Mucosa of descending colon (tissue), 3 donors: Measurements from ENCODE around the gene CCN5. TPM values are rescaled to one million over a fixed set of nuclear protein-coding genes. Genes with fewer than 3 reads are reported as not detected.

ENCODE experiments used
- ATAC-seq: fragments of 200-7000 bp; cut with Tn5 transposase; one replicate; pipeline ENCODE4 v1.9.1; 2020; ENCODE audit warnings: mild to moderate bottlenecking, moderate library complexity
- DNase-seq, 3 donors: peaks; one replicate each; pipeline ENCODE4 v3.0.0-alpha.2; 2020
- H3K36me3 ChIP-seq: fragments of 200-600 bp; one replicate; pipeline ENCODE4 v1.8.0; 2021; ENCODE audit warnings: low read depth, mild to moderate bottlenecking
- H3K4me1 ChIP-seq: fragments of 200-600 bp; one replicate; pipeline ENCODE4 v1.8.0; 2021; ENCODE audit warnings: low read depth, mild to moderate bottlenecking
- H3K4me3 ChIP-seq: fragments of 200-600 bp; one replicate; pipeline ENCODE4 v1.8.0; 2021; ENCODE audit warnings: mild to moderate bottlenecking
- H3K9me3 ChIP-seq: fragments of 200-600 bp; one replicate; pipeline ENCODE4 v1.8.0; 2021; ENCODE audit warnings: mild to moderate bottlenecking
- intact Hi-C, 2 donors: fragments of 100-400 bp; cut with DNase I in 1 of 2; cut with micrococcal nuclease in 1 of 2; formaldehyde crosslinking; loops; one replicate each; pipeline versions ENCODE4 v1.11.0 to v1.11.1; 2022; cut with DNase I, micrococcal nuclease
- total RNA-seq, 3 donors: library from RNA; stranded (reverse); fragmentation: NEBNext Ultra II Directional in 2 of 3; extraction: Animal tissue kit (Norgen Biotek cat#: 25700) in 2 of 3; gene quantifications; one replicate each; pipeline versions ENCODE4 v1.2.1 to v1.2.4, GENCODE V29; 2021 to 2023
- TF ChIP-seq, protein P1 (sequence below): fragments of 200-600 bp; IDR thresholded peaks from one replicate; pipeline ENCODE4 v1.8.0; 2022; ENCODE audit warnings: antibody characterized with exemption, mild to moderate bottlenecking
- donor health status: DM: no; HTN: no; CAD: no; lungs with moderate emphysema.
- donor health status: DM: no; HTN: no; CAD: no.
- donor health status: DM: no; HTN: yes; CAD: no.

CCN5 gene
- total RNA-seq, 3 donors from 2014 or later = 1.7 to 6.3 (median 4.2) TPM

DNA sequence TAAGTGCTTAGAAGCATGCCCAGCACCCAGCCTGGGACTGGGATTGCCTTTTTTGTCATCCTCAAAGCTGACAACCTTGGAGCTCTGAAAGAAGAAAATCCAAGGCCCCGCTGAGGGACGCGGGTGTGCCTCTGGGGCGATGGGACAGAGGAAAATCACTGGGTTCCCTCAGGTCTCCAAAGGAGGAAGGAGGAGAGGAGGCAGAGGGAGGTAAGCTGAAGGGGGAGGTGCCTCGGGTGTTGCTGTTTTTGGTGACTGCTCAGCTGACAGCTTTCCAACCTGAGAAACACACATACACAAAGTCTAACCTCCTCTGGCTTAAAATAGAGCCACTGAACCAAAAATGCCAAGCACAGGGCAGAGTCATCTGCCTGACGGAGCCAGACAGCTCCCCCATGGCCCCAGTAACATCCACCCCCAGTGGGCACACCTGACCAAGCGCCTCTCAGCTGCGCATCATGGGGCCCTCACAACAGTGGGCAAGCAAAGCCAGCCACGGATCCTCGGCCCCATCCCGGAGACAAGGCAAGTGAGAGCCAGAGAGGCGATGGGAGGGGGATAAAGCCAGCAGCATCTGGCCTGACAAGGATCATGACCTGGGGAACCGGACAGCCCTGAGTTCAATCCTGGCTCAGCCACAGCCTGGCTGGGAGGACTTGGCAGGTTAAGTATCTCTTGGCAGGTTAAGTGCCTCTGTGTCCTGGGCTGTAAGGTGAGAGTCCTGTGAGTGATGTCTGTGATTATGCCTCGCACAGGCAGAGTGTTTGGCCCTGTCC is 27.3 kb downstream of the CCN5 start:
- H3K4me3 ChIP-seq = no peak overlapping the region
- intact Hi-C loops = no loop called here

DNA sequence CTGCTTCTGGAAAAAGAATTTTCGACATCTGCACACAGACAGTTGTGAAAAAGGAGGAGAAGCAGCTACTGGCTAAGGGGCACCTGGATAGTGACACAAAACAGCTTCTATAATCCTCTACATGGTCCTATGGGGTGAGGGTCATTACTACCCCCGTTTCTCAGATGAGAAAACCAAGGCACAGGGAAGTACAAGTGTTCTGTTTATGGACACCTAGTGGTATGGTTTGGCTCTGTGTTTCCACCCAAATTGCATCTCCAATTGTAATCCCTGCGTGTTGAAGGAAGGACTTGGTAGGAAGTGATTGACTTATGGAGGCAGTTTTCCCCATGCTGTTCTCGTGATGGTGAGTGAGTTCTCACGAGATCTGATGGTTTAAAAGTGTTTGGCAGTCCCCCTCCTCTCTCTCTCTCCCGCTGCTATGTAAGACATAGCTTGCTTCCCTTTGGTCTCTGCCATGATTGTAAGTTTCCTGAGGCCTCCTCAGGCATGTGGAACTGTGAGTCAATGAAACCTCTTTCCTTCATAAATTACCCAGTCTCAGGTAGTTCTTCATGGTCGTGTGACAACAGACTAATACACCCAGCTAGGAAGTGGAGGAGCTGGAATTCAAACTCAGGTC is 28.0 kb downstream of the CCN5 start:
- no peak for ATAC-seq
- Histone ChIP-seq H3K36me3 (no peaks in the 10 kb centered on the region), H3K4me3 (no peak overlapping the region), H3K9me3 (no peaks in the 10 kb centered on the region), H3K4me1 (peaks cover 8% of the 10 kb centered on the region)
- TF ChIP-seq, protein P1, sequence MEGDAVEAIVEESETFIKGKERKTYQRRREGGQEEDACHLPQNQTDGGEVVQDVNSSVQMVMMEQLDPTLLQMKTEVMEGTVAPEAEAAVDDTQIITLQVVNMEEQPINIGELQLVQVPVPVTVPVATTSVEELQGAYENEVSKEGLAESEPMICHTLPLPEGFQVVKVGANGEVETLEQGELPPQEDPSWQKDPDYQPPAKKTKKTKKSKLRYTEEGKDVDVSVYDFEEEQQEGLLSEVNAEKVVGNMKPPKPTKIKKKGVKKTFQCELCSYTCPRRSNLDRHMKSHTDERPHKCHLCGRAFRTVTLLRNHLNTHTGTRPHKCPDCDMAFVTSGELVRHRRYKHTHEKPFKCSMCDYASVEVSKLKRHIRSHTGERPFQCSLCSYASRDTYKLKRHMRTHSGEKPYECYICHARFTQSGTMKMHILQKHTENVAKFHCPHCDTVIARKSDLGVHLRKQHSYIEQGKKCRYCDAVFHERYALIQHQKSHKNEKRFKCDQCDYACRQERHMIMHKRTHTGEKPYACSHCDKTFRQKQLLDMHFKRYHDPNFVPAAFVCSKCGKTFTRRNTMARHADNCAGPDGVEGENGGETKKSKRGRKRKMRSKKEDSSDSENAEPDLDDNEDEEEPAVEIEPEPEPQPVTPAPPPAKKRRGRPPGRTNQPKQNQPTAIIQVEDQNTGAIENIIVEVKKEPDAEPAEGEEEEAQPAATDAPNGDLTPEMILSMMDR = no peak
- intact Hi-C loops = no loop called here
- no peak for DNase-seq

More for the DNA sequence above, 27.3 kb downstream of the CCN5 start:
- no peaks in the 10 kb centered on the region for H3K36me3 ChIP-seq
- TF ChIP-seq, protein P1 = no peak
- H3K9me3 ChIP-seq = no peaks in the 10 kb centered on the region
- H3K4me1 ChIP-seq = peaks cover 8% of the 10 kb centered on the region
- ATAC-seq (no peak), DNase-seq (no peak)

DNA sequence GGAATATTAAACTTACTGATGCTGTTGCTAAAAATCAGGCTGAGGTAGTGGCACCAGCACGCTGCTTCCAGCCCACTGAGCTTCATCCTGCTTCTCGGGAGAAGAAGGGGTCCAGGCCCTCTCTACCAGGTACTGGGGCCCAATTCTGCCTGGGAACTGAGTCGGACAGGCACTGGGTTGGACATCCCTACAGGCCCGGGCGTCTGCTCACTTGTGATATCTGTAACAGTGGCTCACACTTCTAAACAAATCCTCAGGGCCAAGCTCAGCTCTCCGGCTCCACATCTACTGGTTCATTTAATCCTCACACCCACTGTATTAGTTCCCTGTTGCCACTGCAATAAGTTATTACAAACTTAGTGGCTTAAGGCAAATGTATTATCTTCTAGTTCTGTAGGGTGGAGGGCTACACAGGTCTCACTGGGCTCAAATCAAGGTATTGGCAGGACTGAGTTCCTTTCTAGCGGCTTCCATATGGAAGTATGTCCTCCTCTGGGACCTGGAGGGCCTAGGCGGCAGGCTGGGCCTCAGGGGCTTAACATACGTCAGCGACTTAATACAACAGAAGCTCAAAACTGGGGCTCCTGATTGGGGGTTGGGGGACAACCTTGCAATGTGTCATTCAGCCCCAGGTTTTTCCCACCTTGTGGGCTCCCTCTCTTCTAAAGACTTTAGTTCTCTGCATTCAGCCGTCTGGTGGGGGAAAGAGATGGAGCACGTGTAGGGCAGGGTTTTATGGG is 28.9 kb downstream of the CCN5 start:
- no peak for DNase-seq
- peaks cover 8% of the 10 kb centered on the region for H3K4me1 ChIP-seq
- intact Hi-C loops = no loop called here
- TF ChIP-seq, protein P1 = no peak
- H3K9me3 ChIP-seq = no peaks in the 10 kb centered on the region
- no peak for ATAC-seq
- no peak overlapping the region for H3K4me3 ChIP-seq
- H3K36me3 ChIP-seq = no peaks in the 10 kb centered on the region

- DNase-seq (no peak), ATAC-seq (no peak)
- Histone ChIP-seq H3K4me3 (no peak overlapping the region), H3K4me1 (peaks cover 8% of the 10 kb centered on the region), H3K9me3 (no peaks in the 10 kb centered on the region), H3K36me3 (no peaks in the 10 kb centered on the region)
- intact Hi-C loops = loop anchor here in 1 of 2 donors (5.0 kb wide), 1 partner anchor 122 kb away; no protein-coding TSS in a partner anchor
- TF ChIP-seq, protein P1 = no peak
Measured at GRCh38 chr20:44745122-44745597, 30.0 kb downstream of the CCN5 start.

GRCh38 chr20:44745598-44746366 is 30.6 kb downstream of the CCN5 start, which contains the start of gene KCNK15:
TSS of gene KCNK15 (plus strand) at chr20:44745865. CDS start at chr20:44745911, 46 bp downstream.
- peaks cover 8% of the 10 kb centered on the region for H3K4me1 ChIP-seq
- TF ChIP-seq, protein P1 = no peak

More at GRCh38 chr20:44745598-44746366, 30.6 kb downstream of the CCN5 start, which contains the start of gene KCNK15:
- Histone ChIP-seq H3K36me3 (no peaks in the 10 kb centered on the region), H3K4me3 (no peak within 1 kb of the TSS), H3K9me3 (no peaks in the 10 kb centered on the region)
- intact Hi-C loops = loop anchor here (2.0 to 5.0 kb wide), 2 partner anchors 121 to 122 kb away; no protein-coding TSS in a partner anchor
- DNase-seq (peak in 1 of 3 donors; percentile 54), ATAC-seq (peak; percentile 53)
